IPS DF 4.7 (cell line): ENCODE data around the gene RNF217.

Source experiments
- DNase-seq: peaks from one replicate; pipeline ENCODE4 v3.0.0-alpha.2; 2013; ENCODE audit warnings: low spot score; ENCODE audit errors: extremely low read depth

RNF217 gene

GRCh38 chr6:125095580-125096301, 133.5 kb downstream of the RNF217 start:
- DNase-seq = no peak

GRCh38 chr6:125097186-125097585, 134.9 kb downstream of the RNF217 start:
- DNase-seq = no peak

GRCh38 chr6:125098253-125098652, 136.0 kb downstream of the RNF217 start:
- DNase-seq = no peak

GRCh38 chr6:125099211-125100073, 137.2 kb downstream of the RNF217 start:
- no peak for DNase-seq

GRCh38 chr6:125100074-125100652, 137.9 kb downstream of the RNF217 start:
- DNase-seq = no peak

- DNase-seq = no peak
These were observed 138.9 kb downstream of the RNF217 start for GRCh38 chr6:125101128-125101527.

GRCh38 chr6:125101631-125102030, 139.4 kb downstream of the RNF217 start:
- DNase-seq = no peak

- no peak for DNase-seq
These were observed 140.2 kb downstream of the RNF217 start for GRCh38 chr6:125102411-125102810.

GRCh38 chr6:125102891-125103290, 140.7 kb downstream of the RNF217 start:
- DNase-seq = no peak

GRCh38 chr6:125104425-125104824, 142.2 kb downstream of the RNF217 start:
- no peak for DNase-seq

- no peak for DNase-seq
These were observed 144.8 kb downstream of the RNF217 start for GRCh38 chr6:125107048-125107447.

- DNase-seq = no peak
These were observed 145.7 kb downstream of the RNF217 start for GRCh38 chr6:125107896-125108295.

- no peak for DNase-seq
These were observed 147.8 kb downstream of the RNF217 start for GRCh38 chr6:125110056-125110455.

- DNase-seq = no peak
These were observed 149.2 kb downstream of the RNF217 start for GRCh38 chr6:125111219-125111983.

- DNase-seq = no peak
These were observed 150.7 kb downstream of the RNF217 start for GRCh38 chr6:125112934-125113333.

- DNase-seq = no peak
These were observed 152.1 kb downstream of the RNF217 start for GRCh38 chr6:125114248-125114858.

GRCh38 chr6:125116170-125116569, 153.9 kb downstream of the RNF217 start:
- DNase-seq = no peak

- no peak for DNase-seq
These were observed 154.5 kb downstream of the RNF217 start for GRCh38 chr6:125116710-125117109.

- DNase-seq = no peak
These were observed 155.6 kb downstream of the RNF217 start for GRCh38 chr6:125117818-125118217.

- no peak for DNase-seq
These were observed 157.9 kb downstream of the RNF217 start for GRCh38 chr6:125120054-125120590.

GRCh38 chr6:125121894-125122293, 159.7 kb downstream of the RNF217 start:
- no peak for DNase-seq
